Upper lobe of left lung (tissue), 6 donors: ENCODE results near the gene NHLH2. TPM values are rescaled to one million over a fixed set of nuclear protein-coding genes. Genes with fewer than 3 reads are reported as not detected.

Experiments used
- ATAC-seq, 2 donors: fragments of 200-7000 bp; cut with Tn5 transposase; one replicate each; pipeline ENCODE4 v1.9.1; 2022; ENCODE audit warnings: mild to moderate bottlenecking in 2 of 2, moderate library complexity in 2 of 2; ENCODE audit not compliant: low FRiP score in 2 of 2
- DNase-seq, 2 donors: peaks; one replicate each; pipeline ENCODE4 v3.0.0-alpha.2; 2019 to 2020
- H3K27ac ChIP-seq, 4 donors: fragments of 200-600 bp; sonication (generic); one replicate each; pipeline ENCODE4 v1.5.1; 2016 to 2019
- H3K27me3 ChIP-seq, 4 donors: fragments of 200-600 bp; sonication (generic); one replicate each; pipeline ENCODE4 v1.5.1; 2017 to 2019
- H3K36me3 ChIP-seq, 4 donors: fragments of 200-600 bp; sonication (generic); one replicate each; pipeline ENCODE4 v1.5.1; 2016 to 2019
- H3K4me1 ChIP-seq, 4 donors: fragments of 200-600 bp; sonication (generic); one replicate each; pipeline ENCODE4 v1.5.1; 2018 to 2019
- H3K4me3 ChIP-seq, 4 donors: fragments of 200-600 bp; sonication (generic); one replicate each; pipeline ENCODE4 v1.5.1; 2017 to 2019; ENCODE audit warnings: mild to moderate bottlenecking in 2 of 4, moderate library complexity in 1 of 4
- H3K9me3 ChIP-seq, 4 donors: fragments of 200-600 bp; sonication (generic); one replicate each; pipeline ENCODE4 v1.5.1; 2018 to 2019
- CTCF ChIP-seq, 6 experiments: fragments of 450-650 bp in 4 of 6; fragments of 200-600 bp in 2 of 6; sonication (generic) in 2 of 6; IDR thresholded peaks; one replicate each; pipeline ENCODE4 v1.5.1; 2016 to 2019; ENCODE audit warnings: antibody characterized with exemption in 6 of 6
- EP300 ChIP-seq, 4 donors: sonication (generic); formaldehyde crosslinking; IDR thresholded peaks; one replicate each; pipeline ENCODE4 v1.5.1; 2017; ENCODE audit warnings: antibody characterized with exemption in 4 of 4, control low read depth in 2 of 4
- POLR2A ChIP-seq, 4 donors: fragments of 450-650 bp; IDR thresholded peaks; one replicate each; pipeline ENCODE4 v1.5.1; 2016 to 2017; ENCODE audit warnings: antibody characterized with exemption in 4 of 4, mild to moderate bottlenecking in 2 of 4
- POLR2AphosphoS5 ChIP-seq, 2 donors: sonication (generic); formaldehyde crosslinking; IDR thresholded peaks; one replicate each; pipeline ENCODE4 v1.5.1; 2017; ENCODE audit warnings: antibody characterized with exemption in 2 of 2
- WGBS, 2 donors: methylation state at CpG; one replicate each; pipeline ENCODE4 v1.1.5; 2017 to 2018; 5-methylcytosine and 5-hydroxymethylcytosine counted together
- total RNA-seq, 6 donors: library from RNA; depleted of rRNA in 4 of 6; stranded (reverse); fragments of >200 nt in 4 of 6; gene quantifications; one replicate each; pipeline versions ENCODE4 v1.1.0 to v1.2.1, GENCODE V29; 2016 to 2021
- donor health status: DM: no; HTN: no; CAD: no; lungs with moderate emphysema.
- donor health status: DM: no; HTN: yes; CAD: no; lungs with severe emphysema.

NHLH2 gene
- total RNA-seq, 6 donors from 2014 or later = 0.30 to 1.3 (median 0.41) TPM; not detected in 2

- Histone ChIP-seq H3K36me3 (no peaks in the 10 kb centered on the region), H3K9me3 (no peaks in the 10 kb centered on the region), H3K4me1 (peaks cover 6 to 17% (median 8%) of the 10 kb centered on the region in 4 donors), H3K27ac (no peak overlapping the region), H3K4me3 (no peak overlapping the region), H3K27me3 (no peaks in the 10 kb centered on the region)
- whole genome bisulfite sequencing, 2 donors = 59 to 69% methylated on average over 3 of the region's 3 CpGs
- TF ChIP-seq POLR2AphosphoS5 (IDR thresholded peaks at IDR 0.05) (no peak), EP300 (IDR thresholded peaks at IDR 0.05) (no peak), POLR2A (IDR thresholded peaks at IDR 0.05) (no peak), CTCF (IDR thresholded peaks at IDR 0.05) (no peak)
- DNase-seq (no peak), ATAC-seq (no peak)
These were observed 25.2 kb downstream of the NHLH2 start for GRCh38 chr1:115815694-115816093.

- WGBS, 2 donors = 52 to 73% methylated on average over 3 to 4 of the region's 4 CpGs
- H3K9me3 ChIP-seq = no peaks in the 10 kb centered on the region
- H3K36me3 ChIP-seq = no peaks in the 10 kb centered on the region
- TF ChIP-seq CTCF (IDR thresholded peaks at IDR 0.05) (no peak), POLR2A (IDR thresholded peaks at IDR 0.05) (no peak), EP300 (IDR thresholded peaks at IDR 0.05) (no peak), POLR2AphosphoS5 (IDR thresholded peaks at IDR 0.05) (no peak)
- DNase-seq (no peak), ATAC-seq (no peak)
- H3K27ac ChIP-seq = no peak overlapping the region
- peaks cover 10 to 24% (median 15%) of the 10 kb centered on the region in 4 donors for H3K4me1 ChIP-seq
- no peaks in the 10 kb centered on the region for H3K27me3 ChIP-seq
- no peak overlapping the region for H3K4me3 ChIP-seq
These were observed 26.1 kb downstream of the NHLH2 start for GRCh38 chr1:115814685-115815398.

GRCh38 chr1:115813727-115814126 is 27.2 kb downstream of the NHLH2 start:
- Histone ChIP-seq H3K4me1 (peaks cover 15 to 32% (median 23%) of the 10 kb centered on the region in 4 donors), H3K27ac (no peak overlapping the region), H3K36me3 (no peaks in the 10 kb centered on the region), H3K9me3 (no peaks in the 10 kb centered on the region), H3K27me3 (no peaks in the 10 kb centered on the region), H3K4me3 (no peak overlapping the region)
- TF ChIP-seq EP300 (IDR thresholded peaks at IDR 0.05) = no peak
- no peak for TF ChIP-seq POLR2AphosphoS5 (IDR thresholded peaks at IDR 0.05)
- no peak for TF ChIP-seq CTCF (IDR thresholded peaks at IDR 0.05)
- TF ChIP-seq POLR2A (IDR thresholded peaks at IDR 0.05) = no peak
- DNase-seq (no peak), ATAC-seq (peak in 1 of 2 donors; percentile 44)
- WGBS, 2 donors = 94 to 95% methylated on average over 1 of the region's 1 CpG

- H3K4me3 ChIP-seq = no peak overlapping the region
- no peaks in the 10 kb centered on the region for H3K9me3 ChIP-seq
- H3K27ac ChIP-seq = peak overlapping the region in 3 of 4 donors; percentile 56 to 60 (median 59)
- ATAC-seq (peak; percentile 40 to 85), DNase-seq (peak in 1 of 2 donors; percentile 78)
- peaks cover 20 to 39% (median 29%) of the 10 kb centered on the region in 4 donors for H3K4me1 ChIP-seq
- 29 to 50% methylated on average over 3 of the region's 3 CpGs for WGBS, 2 donors
- H3K36me3 ChIP-seq = no peaks in the 10 kb centered on the region
- TF ChIP-seq CTCF (IDR thresholded peaks at IDR 0.05) = no peak
- TF ChIP-seq POLR2AphosphoS5 (IDR thresholded peaks at IDR 0.05) = peak in 1 of 2 donors; percentile 25
- no peaks in the 10 kb centered on the region for H3K27me3 ChIP-seq
These were observed 29.6 kb downstream of the NHLH2 start for GRCh38 chr1:115811140-115811828.
